Sciatic nerve (tissue), 2 donors: ENCODE results near the gene HHATL. TPM values are rescaled to one million over a fixed set of nuclear protein-coding genes. Genes with fewer than 3 reads are reported as not detected.

Experiments
- ATAC-seq: fragments of 200-7000 bp; cut with Tn5 transposase; one replicate; pipeline ENCODE4 v1.9.1; 2020; ENCODE audit warnings: mild to moderate bottlenecking, moderate library complexity
- DNase-seq: peaks from one replicate; pipeline ENCODE4 v3.0.0-alpha.2; 2020; ENCODE audit warnings: low spot score
- intact Hi-C: fragments of 100-400 bp; cut with DNase I; formaldehyde crosslinking; loops from one replicate; pipeline ENCODE4 v1.14.2; 2022
- total RNA-seq: library from RNA; stranded (reverse); fragmentation: NEBNext Ultra II Directional; extraction: Animal tissue kit (Norgen Biotek cat#: 25700); gene quantifications from one replicate; pipeline ENCODE4 v1.2.1, GENCODE V29; 2021
- donor health status: DM: no; HTN: no; CAD: no.
- donor health status: DM: no; HTN: no; CAD: no.

Gene HHATL
- total RNA-seq, 1 donor from 2014 or later: not detected

DNA sequence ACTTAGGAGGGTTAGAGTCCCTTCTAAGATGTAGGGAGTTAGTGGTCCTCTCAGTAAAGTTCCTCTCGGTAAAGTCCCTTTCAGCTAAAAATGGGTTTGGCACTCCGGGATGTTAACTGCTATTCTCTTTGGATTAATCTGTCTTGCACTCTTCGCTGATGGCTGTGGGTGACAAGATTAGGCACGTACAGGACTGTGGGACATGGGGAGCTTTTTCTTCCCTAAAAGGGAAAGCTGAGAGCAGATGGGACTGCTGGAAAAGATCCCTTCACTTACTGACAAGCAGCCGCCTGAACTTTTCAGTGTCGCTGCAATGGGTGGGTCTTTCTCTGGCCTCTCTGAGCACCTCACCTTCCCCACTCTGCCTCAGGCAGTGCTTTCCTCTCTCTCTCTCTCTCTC, 16.4 kb upstream of the HHATL start:
- DNase-seq: no peak
- intact Hi-C loops: no loop called here
- ATAC-seq: no peak

- ATAC-seq: no peak
- intact Hi-C loops: no loop called here
- DNase-seq: no peak
Measured at GRCh38 chr3:42718338-42718737, 15.7 kb upstream of the HHATL start.

DNA sequence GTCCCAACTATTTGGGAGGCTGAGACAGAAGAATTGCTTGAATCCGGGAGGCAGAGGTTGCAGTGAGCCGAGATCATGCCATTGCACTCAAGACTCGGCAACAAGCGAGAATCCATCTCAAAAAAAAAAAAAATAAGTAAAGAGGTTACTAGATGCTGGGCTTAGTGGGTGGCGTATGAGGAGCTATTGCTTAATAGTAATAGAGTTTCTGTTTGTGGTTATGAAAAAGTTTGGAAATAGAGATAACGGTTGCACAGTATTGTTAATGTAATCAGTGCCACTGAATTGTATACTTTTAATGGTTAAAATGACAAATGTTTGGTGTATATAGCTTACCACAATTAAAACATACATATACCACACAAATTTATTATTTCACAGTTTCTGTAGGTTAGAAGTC, 14.7 kb upstream of the HHATL start:
- intact Hi-C loops: no loop called here
- ATAC-seq: no peak
- DNase-seq: no peak

DNA sequence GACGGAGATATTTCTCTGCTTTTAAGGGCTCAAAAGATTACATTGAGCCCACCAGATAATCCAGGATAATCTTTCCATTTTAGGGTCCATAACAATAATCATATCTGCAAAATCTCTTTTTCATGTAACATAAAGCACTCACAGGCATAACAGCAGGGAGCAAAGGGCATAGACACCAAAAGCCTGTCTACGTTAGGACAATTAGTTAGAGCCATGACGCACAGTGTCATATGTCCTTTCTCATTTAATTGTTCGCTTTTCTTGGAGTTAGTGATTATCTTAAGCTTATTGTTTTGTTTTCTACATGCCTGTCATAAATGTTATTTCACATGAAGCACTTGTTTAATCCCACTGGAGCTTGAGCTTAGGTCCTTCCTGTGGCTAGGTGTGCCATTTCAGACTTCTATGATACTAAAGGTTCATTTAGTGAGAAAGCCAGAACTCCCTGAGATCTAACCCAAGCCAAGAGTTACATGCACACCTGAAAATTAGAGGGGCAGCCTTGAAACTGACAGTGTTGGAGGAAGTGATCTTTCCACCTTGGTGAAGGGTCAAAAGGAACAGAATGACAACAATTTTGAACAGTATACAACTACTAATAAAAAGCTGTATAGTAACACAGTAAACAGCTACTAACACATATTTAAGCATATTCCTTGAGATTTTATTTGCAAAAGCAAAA, 11.7 kb upstream of the HHATL start:
- ATAC-seq (no peak), DNase-seq (no peak)
- intact Hi-C loops: no loop called here

DNA sequence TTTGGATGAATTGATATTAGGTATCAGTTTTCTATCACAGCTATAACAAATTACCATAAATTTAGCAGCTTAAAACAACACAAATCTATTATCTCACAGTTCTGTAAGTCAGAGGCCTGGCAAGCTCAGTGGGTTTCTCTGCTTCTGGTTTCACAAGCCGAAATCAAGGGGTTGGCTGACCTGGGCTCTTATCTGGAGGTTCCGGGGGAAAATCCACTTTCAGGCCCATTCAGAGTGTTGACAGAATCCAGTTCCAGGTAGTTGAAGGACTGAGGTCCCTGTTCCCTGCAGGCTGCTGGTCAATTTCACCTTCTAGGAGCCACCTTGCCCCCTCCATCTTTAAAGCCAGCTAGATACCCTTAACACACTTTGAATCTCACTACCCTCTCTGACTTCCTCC, 11.1 kb upstream of the HHATL start:
- ATAC-seq: no peak
- DNase-seq: no peak
- intact Hi-C loops: no loop called here

DNA sequence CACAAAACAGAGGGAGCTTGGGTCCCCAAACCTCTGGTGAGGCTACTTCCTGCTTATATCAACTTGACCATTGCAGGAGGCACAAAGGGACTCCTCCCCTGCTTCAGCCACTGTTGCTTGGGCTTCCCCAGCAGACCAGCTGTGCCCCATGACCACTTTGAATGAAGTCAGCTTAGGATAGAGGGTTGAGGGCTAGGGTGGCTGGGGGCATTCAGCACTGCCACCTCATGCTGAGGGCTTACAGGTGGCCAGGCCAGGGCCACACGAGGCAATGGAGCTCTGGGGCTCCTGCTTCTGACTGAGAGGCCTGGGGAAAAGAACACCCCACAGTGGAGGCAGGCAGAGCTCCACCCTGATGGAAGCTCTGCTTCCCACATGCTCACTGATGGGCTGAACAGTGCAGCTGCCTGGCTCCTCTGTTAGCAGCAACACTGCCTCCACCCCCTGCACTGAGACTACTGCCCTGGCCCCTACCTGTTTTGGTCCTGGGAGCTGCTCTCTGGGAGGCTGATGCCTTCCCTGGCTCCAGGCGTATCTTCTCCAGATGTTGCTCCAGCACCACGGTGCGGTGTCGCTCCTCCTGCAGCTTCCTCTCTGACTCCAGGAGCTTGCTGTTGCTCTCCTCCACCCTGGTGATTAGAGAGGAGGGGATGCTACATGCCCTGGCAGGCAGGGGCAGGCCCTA, 10.2 kb upstream of the HHATL start:
- DNase-seq: peak; percentile 30
- intact Hi-C loops: no loop called here
- no peak for ATAC-seq

DNA sequence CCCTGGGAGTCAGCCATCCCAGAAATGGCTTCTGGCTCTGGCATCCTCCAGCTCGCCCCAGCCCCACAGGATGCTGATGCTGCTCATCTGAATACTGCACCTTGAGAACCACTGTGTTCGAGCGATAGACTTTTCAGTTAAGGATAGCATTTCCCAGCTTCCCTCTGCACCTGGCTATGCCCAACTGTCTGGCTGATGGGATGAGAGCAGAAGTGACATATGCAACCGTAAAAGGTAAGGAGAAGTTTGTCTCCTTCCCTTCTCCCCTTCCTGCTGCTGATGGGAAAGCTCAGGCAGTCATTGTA, 9.7 kb upstream of the HHATL start:
- DNase-seq (no peak), ATAC-seq (no peak)
- intact Hi-C loops: no loop called here

DNA sequence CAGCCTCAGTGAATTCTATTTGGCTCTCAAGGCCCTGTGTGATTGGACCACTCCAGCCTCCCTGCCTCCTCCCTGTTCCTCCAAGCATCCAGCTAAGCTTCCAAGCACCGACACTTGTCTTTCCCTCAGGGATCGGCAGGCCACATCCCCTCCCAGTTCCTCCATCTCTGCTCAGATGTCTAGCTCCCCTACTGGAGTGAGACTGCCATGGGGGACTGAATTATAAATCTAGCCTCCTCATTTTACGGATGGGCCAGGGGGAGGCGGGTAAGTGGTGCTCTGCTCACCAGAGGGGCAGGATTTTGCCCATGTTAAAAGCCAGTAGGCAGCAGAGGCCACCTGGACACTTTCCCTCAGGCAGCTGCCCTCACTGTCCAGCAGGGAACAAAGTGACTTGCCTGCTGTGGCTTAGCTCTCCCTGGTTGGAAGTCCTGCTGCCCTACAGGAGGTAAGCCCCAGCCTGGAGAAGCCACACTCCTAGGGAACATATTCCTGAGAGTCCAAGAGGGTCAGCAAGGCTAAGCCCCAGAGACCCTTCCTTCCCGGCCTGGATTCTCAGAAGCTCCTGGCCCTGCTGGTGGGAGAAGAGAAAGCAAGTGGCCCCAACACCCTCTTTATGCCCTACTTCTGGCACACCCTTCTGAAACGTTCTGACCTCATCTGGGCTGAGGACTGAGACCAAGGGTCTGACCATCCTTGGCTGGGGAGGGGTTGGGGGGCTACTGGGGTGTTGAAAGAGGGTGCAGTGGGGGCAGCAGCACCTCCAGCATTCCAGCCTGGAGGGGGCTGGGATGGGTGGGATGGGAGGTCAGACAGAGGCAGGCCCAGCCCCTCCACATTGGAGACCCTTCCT, 9.1 kb upstream of the HHATL start:
- intact Hi-C loops: no loop called here
- ATAC-seq (no peak), DNase-seq (peak; percentile 35)

- DNase-seq (peak; percentile 28), ATAC-seq (no peak)
- intact Hi-C loops: no loop called here
Measured at GRCh38 chr3:42710323-42711021, 7.9 kb upstream of the HHATL start.

GRCh38 chr3:42709621-42710020, 7.0 kb upstream of the HHATL start:
- no peak for ATAC-seq
- peak; percentile 25 for DNase-seq
- intact Hi-C loops: no loop called here

DNA sequence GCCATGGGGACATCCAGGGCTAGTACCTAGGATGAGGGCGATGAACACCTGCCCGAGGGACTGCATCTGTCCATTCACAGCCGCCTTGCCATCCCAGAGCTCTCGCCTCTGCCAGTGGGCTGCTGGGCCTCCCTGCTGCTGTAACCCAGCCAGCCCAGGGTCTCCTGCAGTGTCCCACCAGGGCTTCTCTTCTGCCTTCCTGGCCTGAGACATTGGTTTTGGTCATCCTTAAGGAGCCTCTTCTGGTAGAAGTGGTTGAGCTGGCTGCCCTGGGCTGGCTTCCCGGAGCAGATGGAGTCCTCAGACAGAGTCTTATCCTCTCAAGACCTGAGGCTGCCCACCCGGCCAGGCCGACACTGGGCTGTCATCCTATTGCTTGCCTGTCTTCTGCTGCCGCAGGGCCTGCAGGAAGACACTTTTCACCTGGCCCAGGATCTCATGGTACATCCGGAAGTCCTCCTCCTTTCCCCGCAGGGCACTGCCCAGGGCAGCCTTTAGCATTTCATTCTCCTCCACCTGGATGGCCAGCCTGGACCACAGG, 6.1 kb upstream of the HHATL start:
- DNase-seq (peak; percentile 30), ATAC-seq (no peak)
- intact Hi-C loops: no loop called here

DNA sequence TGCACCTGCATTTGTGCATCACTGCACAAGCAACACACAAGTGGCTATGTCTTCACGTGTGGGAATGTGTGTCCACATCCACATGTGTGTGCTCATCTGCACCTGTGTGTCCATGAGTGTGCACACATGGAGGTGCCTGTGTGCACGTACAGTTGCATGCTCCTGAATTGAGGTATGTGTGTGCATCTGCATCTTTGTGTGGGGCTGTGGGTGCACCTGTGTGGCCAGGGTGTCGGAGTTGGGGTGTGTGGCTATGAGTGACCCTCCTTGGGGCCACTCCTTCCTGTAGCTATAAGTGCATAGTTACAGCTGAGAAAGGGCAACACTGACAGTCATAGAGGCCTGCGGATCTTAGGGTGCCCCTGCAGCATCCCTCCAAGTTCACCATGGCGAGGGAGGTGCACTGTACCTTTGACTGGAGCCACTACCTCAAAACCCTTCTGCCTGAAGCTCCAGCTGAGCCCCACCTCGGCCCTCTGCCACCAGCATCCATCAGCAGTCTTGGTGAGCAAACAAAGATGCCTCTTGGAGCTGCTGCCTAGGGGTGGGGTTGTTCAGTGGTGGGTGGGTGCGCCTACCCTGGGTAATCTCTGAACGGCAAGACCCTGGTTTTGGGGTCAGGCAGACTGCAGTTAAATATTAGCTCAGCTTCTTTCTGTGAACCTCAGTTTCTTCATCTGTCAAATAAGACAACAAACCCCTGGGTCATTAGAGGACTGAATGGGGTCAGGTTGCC, 5.2 kb upstream of the HHATL start:
- ATAC-seq (no peak), DNase-seq (peak; percentile 30)
- intact Hi-C loops: no loop called here

- ATAC-seq (no peak), DNase-seq (peak; percentile 27)
- intact Hi-C loops: no loop called here
Measured at GRCh38 chr3:42706721-42707619, 4.4 kb upstream of the HHATL start.

DNA sequence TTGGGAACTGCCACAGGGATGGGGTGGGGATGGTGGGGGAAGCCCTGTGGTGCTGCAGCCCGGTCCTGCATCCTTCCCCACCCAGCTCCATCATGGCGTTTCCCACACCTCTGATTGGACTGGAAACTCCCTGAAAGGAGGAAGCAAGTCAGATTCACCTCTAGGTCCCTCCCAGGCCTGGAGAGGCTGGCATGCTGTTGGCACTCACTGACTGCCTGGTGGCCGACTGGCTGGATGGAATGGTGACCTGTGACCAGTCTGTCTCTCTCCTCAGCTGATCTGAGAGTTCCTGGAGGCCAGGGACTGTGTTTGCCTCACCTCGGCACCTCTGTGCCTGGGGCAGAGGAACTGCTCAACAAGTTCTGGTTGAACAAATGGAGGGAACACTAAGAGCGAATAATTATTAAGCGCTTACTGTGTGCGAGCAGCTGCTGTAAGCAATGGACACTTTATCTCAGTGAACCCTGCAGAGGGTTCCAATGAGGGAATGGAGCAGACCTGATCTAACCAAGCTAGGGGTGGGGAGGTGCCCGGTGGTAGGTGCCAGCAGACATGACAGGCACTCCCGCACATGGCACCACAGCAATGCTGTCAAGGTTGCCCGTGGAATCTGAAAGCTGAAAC, 3.5 kb upstream of the HHATL start:
- ATAC-seq: no peak
- no peak for DNase-seq

GRCh38 chr3:42705058-42705767, 2.6 kb upstream of the HHATL start:
- no peak for DNase-seq
- intact Hi-C loops: no loop called here
- no peak for ATAC-seq

More for the DNA sequence above, 3.5 kb upstream of the HHATL start:
- intact Hi-C loops: no loop called here

DNA sequence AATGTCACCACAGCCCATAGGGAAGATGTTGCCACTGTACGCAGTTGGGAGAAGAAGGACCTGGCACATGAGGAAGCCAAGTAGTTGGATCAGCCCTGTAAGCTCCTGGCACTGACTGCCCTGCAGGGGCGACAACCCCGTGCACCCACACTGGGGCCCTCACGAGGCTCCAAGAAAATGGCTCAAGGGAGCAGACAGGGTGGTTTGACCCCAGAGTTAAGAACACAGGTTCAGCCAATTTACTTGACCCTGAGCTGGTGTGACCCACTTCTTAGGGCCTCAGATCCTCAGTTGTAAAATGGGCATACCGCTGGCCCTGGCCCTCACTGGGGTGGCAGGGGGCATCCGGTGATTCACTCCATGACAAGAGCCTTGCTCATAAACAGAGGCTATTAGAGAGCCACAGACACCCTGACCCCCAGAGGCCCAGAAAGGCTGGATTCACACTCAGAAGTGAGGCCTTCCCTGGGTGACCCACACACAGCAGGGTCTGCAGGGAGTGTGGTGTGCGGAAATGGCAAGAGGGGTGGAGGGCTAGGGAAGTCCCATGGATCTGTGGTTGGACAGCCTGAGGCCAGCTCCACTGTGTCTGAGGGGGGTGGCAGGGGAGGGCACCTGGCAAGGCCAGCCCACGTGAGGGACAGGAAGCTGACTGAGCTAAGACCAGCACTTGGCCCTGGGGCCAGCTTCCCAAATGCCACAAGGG, 1.7 kb upstream of the HHATL start:
- ATAC-seq (no peak), DNase-seq (no peak)
- intact Hi-C loops: no loop called here
